Trophoblast cell (in vitro differentiated cells and primary cell): Measurements from ENCODE around the gene GLIS1.

Experiments used
- DNase-seq, 2 donors: peaks; one replicate each; pipeline ENCODE4 v3.0.0-alpha.2; 2016
- H2AFZ ChIP-seq: 2 replicates; pipeline ENCODE4 v1.6.1; 2013; ENCODE audit warnings: low read length, moderate library complexity, mild to moderate bottlenecking; ENCODE audit not compliant: insufficient read depth, poor library complexity
- H2AK5ac ChIP-seq: 2 replicates; pipeline ENCODE4 v1.6.1; 2013; ENCODE audit warnings: mild to moderate bottlenecking, low read length
- H2BK120ac ChIP-seq: 2 replicates; pipeline ENCODE4 v1.6.1; 2013; ENCODE audit warnings: low read length, mild to moderate bottlenecking, moderate library complexity; ENCODE audit not compliant: insufficient read depth, poor library complexity
- H2BK12ac ChIP-seq: 2 replicates; pipeline ENCODE4 v1.6.1; 2013; ENCODE audit warnings: mild to moderate bottlenecking, low read length, moderate library complexity
- H2BK5ac ChIP-seq: 2 replicates; pipeline ENCODE4 v1.6.1; 2013; ENCODE audit warnings: low read length, low read depth, moderate library complexity, mild to moderate bottlenecking; ENCODE audit not compliant: poor library complexity
- H3K14ac ChIP-seq: 2 replicates; pipeline ENCODE4 v1.6.1; 2013; ENCODE audit warnings: mild to moderate bottlenecking, low read length
- H3K18ac ChIP-seq: 2 replicates; pipeline ENCODE4 v1.6.1; 2013; ENCODE audit warnings: mild to moderate bottlenecking, low read length
- H3K23ac ChIP-seq: 2 replicates; pipeline ENCODE4 v1.6.1; 2013; ENCODE audit warnings: low read length
- H3K27ac ChIP-seq: 2 replicates; pipeline ENCODE4 v1.5.1; 2013; ENCODE audit warnings: low read depth, mild to moderate bottlenecking, inconsistent platforms, low read length, moderate library complexity
- H3K27me3 ChIP-seq: 2 replicates; pipeline ENCODE4 v1.6.1; 2013; ENCODE audit warnings: inconsistent platforms, mild to moderate bottlenecking, low read length, moderate library complexity; ENCODE audit not compliant: insufficient read depth
- H3K36me3 ChIP-seq, 2 experiments: 1 replicate in 1 of 2; 2 replicates in 1 of 2; pipeline ENCODE4 v1.6.1; 2013; ENCODE audit warnings: low read length in 2 of 2, mild to moderate bottlenecking in 2 of 2, moderate library complexity in 1 of 2; ENCODE audit not compliant: insufficient read depth in 2 of 2, control insufficient read depth in 1 of 2
- H3K4ac ChIP-seq: 2 replicates; pipeline ENCODE4 v1.6.1; 2013; ENCODE audit warnings: low read depth, mild to moderate bottlenecking, low read length, moderate library complexity
- H3K4me1 ChIP-seq, 2 experiments: 1 replicate in 1 of 2; 2 replicates in 1 of 2; pipeline ENCODE4 v1.6.1; 2013; ENCODE audit warnings: low read length in 2 of 2, mild to moderate bottlenecking in 2 of 2, moderate library complexity in 1 of 2; ENCODE audit not compliant: insufficient read depth in 2 of 2, control insufficient read depth in 1 of 2
- H3K4me2 ChIP-seq: 2 replicates; pipeline ENCODE4 v1.6.1; 2013; ENCODE audit warnings: inconsistent platforms, mild to moderate bottlenecking, low read length, moderate library complexity
- H3K4me3 ChIP-seq: 2 replicates; pipeline ENCODE4 v1.5.1; 2013; ENCODE audit warnings: mild to moderate bottlenecking, low read depth, low read length, inconsistent platforms
- H3K79me1 ChIP-seq: one replicate; pipeline ENCODE4 v1.6.1; 2013; ENCODE audit warnings: low read length
- H3K79me2 ChIP-seq: 2 replicates; pipeline ENCODE4 v1.6.1; 2013; ENCODE audit warnings: low read length, mild to moderate bottlenecking; ENCODE audit not compliant: control insufficient read depth, insufficient read depth, poor library complexity
- H3K9ac ChIP-seq: 2 replicates; pipeline ENCODE4 v1.6.1; 2013; ENCODE audit warnings: mild to moderate bottlenecking, low read length
- H3K9me3 ChIP-seq: 2 replicates; pipeline ENCODE4 v1.6.1; 2013; ENCODE audit warnings: low read depth, mild to moderate bottlenecking, control low read depth, inconsistent platforms, low read length; ENCODE audit not compliant: insufficient read depth
- H4K12ac ChIP-seq: 2 replicates; pipeline ENCODE4 v1.6.1; 2013; ENCODE audit warnings: low read depth, mild to moderate bottlenecking, low read length, moderate library complexity
- H4K8ac ChIP-seq: 2 replicates; pipeline ENCODE4 v1.6.1; 2013; ENCODE audit warnings: low read depth, mild to moderate bottlenecking, low read length, moderate library complexity
- H4K91ac ChIP-seq: one replicate; pipeline ENCODE4 v1.6.1; 2013; ENCODE audit warnings: low read depth, mild to moderate bottlenecking, low read length, moderate library complexity
- WGBS: extraction: QIAGEN DNeasy Blood & Tissue Kit; methylation state at CpG from one replicate; pipeline ENCODE4 v1.1.7; 2013; ENCODE audit warnings: missing lambda C conversion rate; ENCODE audit not compliant: insufficient read length, insufficient coverage; ENCODE audit errors: extremely low coverage; 5-methylcytosine and 5-hydroxymethylcytosine counted together

GLIS1 gene

DNA sequence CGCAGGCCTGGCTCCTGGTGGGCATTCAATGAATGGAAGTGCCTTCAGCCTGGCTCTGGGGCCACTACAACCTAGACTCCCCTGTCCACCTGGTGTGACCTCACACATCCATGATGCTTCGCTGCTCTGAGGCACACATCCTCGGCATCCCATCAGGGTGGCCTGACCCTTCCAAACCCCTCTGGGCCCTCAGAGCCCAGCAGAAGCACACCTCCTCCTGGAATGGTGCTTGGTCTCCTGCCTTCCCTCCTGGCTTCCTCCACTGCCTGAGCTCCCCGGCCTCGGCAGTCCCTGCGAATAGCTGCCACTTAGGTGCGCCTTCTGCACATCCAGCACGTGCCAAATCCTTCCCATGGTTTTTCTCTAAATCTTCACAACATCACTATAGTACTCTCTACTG lies 133.8 kb downstream of the GLIS1 start:
- Histone ChIP-seq H2BK5ac (no peak overlapping the region), H3K9me3 (peaks cover 2% of the 10 kb centered on the region), H3K36me3 (no peaks in the 10 kb centered on the region), H3K18ac (no peak overlapping the region), H4K12ac (no peak overlapping the region), H3K79me2 (no peaks in the 10 kb centered on the region), H3K79me1 (no peaks in the 10 kb centered on the region), H2BK12ac (no peak overlapping the region), H3K27ac (no peak overlapping the region), H3K14ac (no peak overlapping the region), H3K23ac (no peak overlapping the region), H2BK120ac (no peak overlapping the region), H3K27me3 (no peaks in the 10 kb centered on the region), H2AFZ (no peak overlapping the region), H3K9ac (no peak overlapping the region), H3K4me3 (no peak overlapping the region), H4K8ac (no peak overlapping the region), H3K4me2 (no peak overlapping the region), H3K4me1 (no peaks in the 10 kb centered on the region), H4K91ac (no peak overlapping the region), H3K4ac (no peak overlapping the region), H2AK5ac (no peak overlapping the region)
- no CpG with 5 or more reads among the region's 8 CpGs for WGBS
- no peak for DNase-seq

DNA sequence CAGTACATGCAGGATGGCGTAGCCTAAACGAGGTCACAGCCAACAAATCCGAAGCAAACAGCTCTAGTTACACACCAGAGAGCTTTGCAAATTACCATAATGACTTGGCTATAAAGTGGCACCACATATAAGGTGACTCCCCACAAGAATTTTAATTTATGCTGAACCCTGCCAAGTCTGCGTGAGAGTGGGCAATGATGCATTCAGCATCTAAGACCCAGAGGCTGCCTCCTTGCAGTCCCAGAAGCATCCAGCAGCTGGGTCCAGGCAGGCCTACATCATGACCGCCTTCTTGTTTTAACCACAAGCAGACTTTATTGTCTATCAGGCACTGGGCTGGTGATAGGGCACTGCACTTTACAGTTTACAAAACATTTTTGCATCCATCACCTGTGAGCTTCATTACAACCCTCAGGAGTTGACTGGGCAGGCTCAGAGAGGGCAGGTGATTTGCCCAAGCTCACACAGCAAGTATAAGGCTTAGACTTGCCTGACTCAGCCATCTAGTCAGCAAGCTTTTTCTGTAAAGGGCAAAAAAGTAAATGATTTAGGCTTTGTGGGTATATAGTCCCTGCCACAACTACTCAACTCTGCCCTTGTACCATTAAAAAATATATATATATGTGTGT lies 134.6 kb downstream of the GLIS1 start:
- no CpG with 5 or more reads among the region's 5 CpGs for WGBS
- Histone ChIP-seq H4K91ac (no peak overlapping the region), H3K4me1 (no peaks in the 10 kb centered on the region)

DNA sequence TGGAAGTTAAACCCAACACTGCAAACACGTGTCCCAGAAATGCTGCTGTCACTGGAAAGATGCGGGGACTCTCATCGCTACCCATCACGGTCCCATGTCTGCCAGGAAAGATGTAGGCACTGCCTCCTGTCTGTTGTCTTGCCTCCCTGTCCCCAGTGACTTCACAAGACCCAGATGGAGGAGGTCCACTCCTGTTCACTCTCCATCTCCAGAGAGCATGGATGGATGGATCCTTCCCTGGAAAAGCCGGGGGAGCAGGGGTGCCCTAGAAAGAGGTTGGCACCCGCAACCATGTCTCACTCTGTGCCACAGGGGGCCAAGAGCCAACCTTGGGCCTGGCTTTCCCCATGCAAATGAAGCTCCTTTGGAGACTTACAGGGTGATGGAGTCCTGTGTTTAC lies 135.5 kb downstream of the GLIS1 start:
- Histone ChIP-seq H3K4me1 (no peaks in the 10 kb centered on the region), H3K4me2 (no peak overlapping the region), H3K14ac (no peak overlapping the region), H3K36me3 (no peaks in the 10 kb centered on the region), H2AFZ (no peak overlapping the region), H2BK5ac (no peak overlapping the region), H3K27me3 (no peaks in the 10 kb centered on the region), H4K91ac (no peak overlapping the region), H2BK120ac (no peak overlapping the region), H3K4ac (no peak overlapping the region), H3K9me3 (peaks cover 2% of the 10 kb centered on the region), H2AK5ac (no peak overlapping the region), H4K12ac (no peak overlapping the region), H3K18ac (no peak overlapping the region), H3K79me2 (no peaks in the 10 kb centered on the region), H3K9ac (no peak overlapping the region), H3K4me3 (no peak overlapping the region), H3K23ac (no peak overlapping the region), H2BK12ac (no peak overlapping the region), H3K27ac (no peak overlapping the region), H3K79me1 (no peaks in the 10 kb centered on the region), H4K8ac (no peak overlapping the region)
- WGBS = no CpG with 5 or more reads among the region's 6 CpGs
- no peak for DNase-seq

More for the DNA sequence above, 134.6 kb downstream of the GLIS1 start:
- Histone ChIP-seq H3K4me3 (no peak overlapping the region), H2BK12ac (no peak overlapping the region), H2BK5ac (no peak overlapping the region), H2BK120ac (no peak overlapping the region), H3K9ac (no peak overlapping the region), H3K14ac (no peak overlapping the region), H4K12ac (no peak overlapping the region), H3K18ac (no peak overlapping the region), H3K27ac (no peak overlapping the region), H3K79me1 (no peaks in the 10 kb centered on the region), H3K27me3 (no peaks in the 10 kb centered on the region), H3K23ac (no peak overlapping the region), H3K79me2 (no peaks in the 10 kb centered on the region), H2AFZ (no peak overlapping the region), H3K36me3 (no peaks in the 10 kb centered on the region), H3K4ac (no peak overlapping the region), H2AK5ac (no peak overlapping the region), H3K4me2 (no peak overlapping the region), H3K9me3 (peaks cover 2% of the 10 kb centered on the region), H4K8ac (no peak overlapping the region)
- DNase-seq = no peak

DNA sequence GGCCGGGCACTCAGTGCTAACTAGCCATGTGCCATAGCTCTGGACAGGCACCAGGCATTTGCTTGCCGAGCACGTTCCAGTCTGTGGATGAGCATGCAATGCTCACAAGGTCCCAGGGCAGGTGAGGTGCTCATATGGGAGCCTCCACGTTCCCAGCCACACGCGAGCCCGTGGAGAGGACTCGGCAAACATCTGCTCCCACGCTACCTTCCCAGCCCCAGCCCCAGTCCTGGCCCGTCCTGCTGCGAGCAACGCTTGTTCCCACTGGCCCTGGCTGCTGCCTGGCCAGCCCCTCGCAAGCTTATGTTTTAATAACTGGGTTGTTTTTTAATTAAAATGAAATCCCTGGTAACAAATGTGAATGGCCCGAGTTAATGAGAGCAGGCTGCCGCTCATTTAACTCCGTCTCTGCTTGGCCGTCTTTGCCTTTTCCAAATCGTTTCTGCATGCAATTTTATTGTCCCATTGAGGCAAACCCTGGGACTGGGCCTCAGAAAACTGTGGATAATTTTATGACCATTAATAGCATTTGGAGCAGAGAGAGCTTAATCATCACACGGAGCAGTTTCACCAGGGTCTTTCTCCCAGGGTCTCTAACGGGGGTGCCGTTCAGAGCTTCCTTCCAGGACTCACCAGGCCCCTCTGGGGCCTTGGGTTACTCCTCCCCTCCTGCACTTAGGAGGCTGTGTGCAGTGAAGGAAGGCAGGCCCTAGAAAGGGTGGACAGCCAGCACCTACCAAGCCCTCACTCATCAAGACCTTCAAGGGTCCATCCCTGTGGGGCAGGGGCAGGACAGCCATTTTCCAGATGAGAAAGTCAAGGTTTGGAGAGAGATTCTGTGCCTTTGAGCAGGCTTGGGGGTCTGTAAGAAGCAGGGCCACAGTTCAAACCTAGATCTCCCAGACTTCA lies 136.8 kb downstream of the GLIS1 start:
- Histone ChIP-seq H3K18ac (no peak overlapping the region), H4K91ac (no peak overlapping the region), H3K9me3 (peaks cover 2% of the 10 kb centered on the region), H3K79me2 (no peaks in the 10 kb centered on the region), H3K4ac (no peak overlapping the region), H2BK5ac (no peak overlapping the region), H2AFZ (no peak overlapping the region), H3K9ac (no peak overlapping the region), H3K36me3 (no peaks in the 10 kb centered on the region), H3K14ac (no peak overlapping the region), H3K4me2 (no peak overlapping the region), H3K4me1 (no peaks in the 10 kb centered on the region), H4K12ac (no peak overlapping the region), H2BK120ac (no peak overlapping the region), H3K4me3 (no peak overlapping the region), H3K27ac (no peak overlapping the region), H2AK5ac (no peak overlapping the region), H2BK12ac (no peak overlapping the region), H3K23ac (no peak overlapping the region), H4K8ac (no peak overlapping the region), H3K27me3 (no peaks in the 10 kb centered on the region), H3K79me1 (no peaks in the 10 kb centered on the region)
- WGBS = no CpG with 5 or more reads among the region's 21 CpGs
- no peak for DNase-seq
